Psoas muscle (tissue), 8 donors: ENCODE measurements around the gene PLD3. TPM values are rescaled to one million over a fixed set of nuclear protein-coding genes. Genes with fewer than 3 reads are reported as not detected.

Source experiments
- ATAC-seq, 4 donors: fragments of 200-7000 bp; cut with Tn5 transposase; one replicate each; pipeline ENCODE4 v1.9.1; 2020; ENCODE audit warnings: moderate library complexity in 3 of 4, mild to moderate bottlenecking in 2 of 4
- DNase-seq, 2 donors: peaks; one replicate each; pipeline ENCODE4 v3.0.0-alpha.2; 2020
- H3K27ac ChIP-seq: fragments of 200-600 bp; one replicate; pipeline ENCODE4 v1.8.0; 2022
- H3K27me3 ChIP-seq, 3 donors: fragments of 200-600 bp in 1 of 3; one replicate each; pipeline versions ENCODE4 v1.6.1 to v1.8.0; 2013 to 2022; ENCODE audit warnings: low read length in 2 of 3, mild to moderate bottlenecking in 2 of 3, moderate library complexity in 1 of 3; ENCODE audit not compliant: insufficient read depth in 3 of 3
- H3K36me3 ChIP-seq, 2 donors: fragments of 200-600 bp in 1 of 2; one replicate each; pipeline versions ENCODE4 v1.6.1 to v1.8.0; 2013 to 2022; ENCODE audit warnings: low read depth in 1 of 2, mild to moderate bottlenecking in 1 of 2, moderate library complexity in 1 of 2; ENCODE audit not compliant: insufficient read depth in 1 of 2
- H3K4me1 ChIP-seq: fragments of 200-600 bp; one replicate; pipeline ENCODE4 v1.8.0; 2022
- H3K4me3 ChIP-seq: fragments of 200-600 bp; one replicate; pipeline ENCODE4 v1.8.0; 2022; ENCODE audit warnings: mild to moderate bottlenecking
- H3K9me3 ChIP-seq: fragments of 200-600 bp; one replicate; pipeline ENCODE4 v1.8.0; 2022
- CTCF ChIP-seq: fragments of 200-600 bp; IDR thresholded peaks from one replicate; pipeline ENCODE4 v1.8.0; 2022; ENCODE audit warnings: antibody characterized with exemption
- WGBS, 3 donors: extraction: QIAGEN DNeasy Blood & Tissue Kit; methylation state at CpG; one replicate each; pipeline versions ENCODE4 v1.1.6 to v1.1.7; 2013; 5-methylcytosine and 5-hydroxymethylcytosine counted together
- intact Hi-C, 2 donors: fragments of 100-400 bp; cut with DNase I; formaldehyde crosslinking; loops; one replicate each; pipeline versions ENCODE4 v1.11.0 to v1.14.2; 2022
- polyA plus RNA-seq, 3 donors: library from polyadenylated mRNA; stranded (reverse); fragments of 200-250 nt; gene quantifications; one replicate each; pipeline ENCODE4 v1.2.3, GENCODE V29; 2013
- total RNA-seq, 4 donors: library from RNA; stranded (reverse); fragmentation: NEBNext Ultra II Directional in 2 of 4; extraction: Animal tissue kit (Norgen Biotek cat#: 25700) in 2 of 4; gene quantifications; one replicate each; pipeline versions ENCODE4 v1.2.1 to v1.2.4, GENCODE V29; 2021 to 2023
- donor health status: healthy with polysubstance abuse.
- donor health status: DM: no; HTN: no; CAD: no; lungs with moderate emphysema.
- donor health status: Bipolar disorder and iron deficiency.
- donor health status: healthy.
- donor health status: DM: yes; HTN: yes; CAD: no.
- donor health status: DM: no; HTN: no; CAD: no.
- donor health status: DM: no; HTN: no; CAD: no.
- donor health status: DM: yes; HTN: yes; CAD: no.

The PLD3 gene
- total and polyA plus RNA-seq, 7 donors = 60.2 to 116 (median 84.2) TPM

- intact Hi-C loops = loop anchor here in 1 of 2 donors (5.0 kb wide), 1 partner anchor 73 kb away; no protein-coding TSS in a partner anchor
- TF ChIP-seq CTCF = no peak
- Histone ChIP-seq H3K4me3 (no peak overlapping the region), H3K9me3 (no peaks in the 10 kb centered on the region), H3K27me3 (no peaks in the 10 kb centered on the region), H3K36me3 (no peaks in the 10 kb centered on the region), H3K27ac (peak overlapping the region; percentile 36), H3K4me1 (peaks cover 23% of the 10 kb centered on the region)
- 64 to 73% (median 73%) methylated on average over 21 of the region's 21 CpGs for WGBS, 3 donors
- DNase-seq = no peak
- ATAC-seq = no peak
These were observed 66.3 kb downstream of the PLD3 start for GRCh38 chr19:40414542-40415535.

- peak overlapping the region; percentile 77 for H3K27ac ChIP-seq
- H3K36me3 ChIP-seq = no peaks in the 10 kb centered on the region
- 97 to 98% (median 97%) methylated on average over 2 of the region's 2 CpGs for WGBS, 3 donors
- peaks cover 21% of the 10 kb centered on the region for H3K4me1 ChIP-seq
- H3K9me3 ChIP-seq = no peaks in the 10 kb centered on the region
- H3K27me3 ChIP-seq = no peaks in the 10 kb centered on the region
- H3K4me3 ChIP-seq = no peak overlapping the region
- no peak for DNase-seq
- no peak for ATAC-seq
- intact Hi-C loops = no loop called here
- no peak for TF ChIP-seq CTCF
These were observed 67.3 kb downstream of the PLD3 start for GRCh38 chr19:40415768-40416167.

GRCh38 chr19:40416918-40417642 is 68.6 kb downstream of the PLD3 start:
- Histone ChIP-seq H3K4me1 (peaks cover 13% of the 10 kb centered on the region), H3K27me3 (no peaks in the 10 kb centered on the region), H3K36me3 (peaks cover 0 to 3% of the 10 kb centered on the region in 2 donors), H3K4me3 (no peak overlapping the region), H3K27ac (peak overlapping the region; percentile 77), H3K9me3 (no peaks in the 10 kb centered on the region)
- TF ChIP-seq CTCF = no peak
- WGBS, 3 donors = 44 to 56% (median 46%) methylated on average over 16 of the region's 16 CpGs
- DNase-seq (peak; percentile 60 to 80), ATAC-seq (no peak)
- intact Hi-C loops = no loop called here

GRCh38 chr19:40417643-40417981 is 69.1 kb downstream of the PLD3 start:
- H3K27ac ChIP-seq = peak overlapping the region; percentile 77
- TF ChIP-seq CTCF = no peak
- intact Hi-C loops = no loop called here
- H3K4me1 ChIP-seq = peaks cover 16% of the 10 kb centered on the region
- WGBS, 3 donors = 44 to 53% (median 52%) methylated on average over 4 of the region's 4 CpGs
- H3K9me3 ChIP-seq = no peaks in the 10 kb centered on the region
- DNase-seq = peak in 1 of 2 donors; percentile 10
- peaks cover 0 to 8% of the 10 kb centered on the region in 2 donors for H3K36me3 ChIP-seq
- H3K27me3 ChIP-seq = no peaks in the 10 kb centered on the region
- ATAC-seq = no peak
- H3K4me3 ChIP-seq = no peak overlapping the region
